ENCODE measurements around the gene UNC45A. TPM values are rescaled to one million over a fixed set of nuclear protein-coding genes. Genes with fewer than 3 reads are reported as not detected.

UNC45A gene
- total and polyA plus RNA-seq, 2 of the 8 experiments (the other 6 are each of a cell fraction or from before 2014, with no cell fraction given): 74.1 to 84.2 TPM

GRCh38 chr15:90924375-90924774 is 10.7 kb upstream of the UNC45A start:
- no peaks in the 10 kb centered on the region; a peak in 1 of 7 replicates for H3K27me3 ChIP-seq (replicated peaks in 1 of 4; ENCODE audit: control insufficient read depth in 3 of 4, extremely low read depth in 1 of 4, insufficient read depth in 3 of 4, low read length in 3 of 4)
- no peak for FAIRE-seq
- TF ChIP-seq CHD1 (IDR thresholded peaks at IDR 0.05; ENCODE audit: low read depth, low read length) (no peak), CBX8 (IDR thresholded peaks at IDR 0.05; ENCODE audit: borderline replicate concordance, low read depth, low read length) (no peak), HDAC6 (IDR thresholded peaks at IDR 0.05; ENCODE audit: low read depth, low read length) (no peak), USF2 (IDR thresholded peaks at IDR 0.05; ENCODE audit: low read length) (no peak), JUN (IDR thresholded peaks at IDR 0.05; ENCODE audit: low read depth, low read length) (no peak), TAF1 (IDR thresholded peaks at IDR 0.05; ENCODE audit: low read depth, low read length) (no peak), GTF2F1 (IDR thresholded peaks at IDR 0.05; ENCODE audit: borderline replicate concordance, low read depth, low read length) (no peak), FOSL1 (IDR thresholded peaks at IDR 0.05; ENCODE audit: insufficient read depth, low read depth, low read length) (no peak), ASH2L (IDR thresholded peaks at IDR 0.05; ENCODE audit: low read length) (no peak), TAF7 (optimal IDR thresholded peaks at IDR 0.05; ENCODE audit: borderline replicate concordance, low read depth, low read length) (no peak), BACH1 (IDR thresholded peaks at IDR 0.05; ENCODE audit: low read length) (no peak), CBX5 (IDR thresholded peaks at IDR 0.05; ENCODE audit: low read depth, low read length) (no peak), SP4 (IDR thresholded peaks at IDR 0.05; ENCODE audit: low read length) (no peak), NRF1 (IDR thresholded peaks at IDR 0.05; ENCODE audit: low read depth, low read length) (no peak)

More at GRCh38 chr15:90924375-90924774, 10.7 kb upstream of the UNC45A start:
- Histone ChIP-seq H2BK120ac (replicated peaks; ENCODE audit: low read depth, low read length) (no peak overlapping the region), H2BK20ac (ENCODE audit: low read length) (no peak overlapping the region), H3K18ac (ENCODE audit: extremely low read depth, low read length) (no peak overlapping the region), H3K4me2 (ENCODE audit: insufficient read depth in 1 of 2, low read depth in 2 of 2, low read length in 2 of 2) (no peak overlapping the region), H3K36me3 (ENCODE audit: control insufficient read depth in 2 of 4, insufficient read depth in 4 of 4, low read length in 3 of 4) (no peaks in the 10 kb centered on the region; a peak in 2 of 8 replicates), H3K4me1 (replicated peaks in 1 of 4; ENCODE audit: control insufficient read depth in 3 of 4, insufficient read depth in 4 of 4, low read length in 3 of 4) (no peaks in the 10 kb centered on the region), H3K23ac (ENCODE audit: insufficient read length) (no peak overlapping the region), H3K79me2 (ENCODE audit: control insufficient read depth in 1 of 2, insufficient read depth in 2 of 2, low read length in 2 of 2) (no peaks in the 10 kb centered on the region), H3K27ac (ENCODE audit: low read depth, low read length) (no peak overlapping the region), H2AFZ (ENCODE audit: low read length) (no peak overlapping the region), H3K9me3 (ENCODE audit: insufficient read depth in 2 of 2, low read depth in 1 of 2, low read length in 1 of 2) (no peaks in the 10 kb centered on the region), H2BK5ac (ENCODE audit: low read depth, low read length) (no peak overlapping the region), H3K79me1 (ENCODE audit: low read depth, low read length) (no peaks in the 10 kb centered on the region), H4K8ac (ENCODE audit: extremely low read depth, insufficient read depth, low read length) (no peak overlapping the region), H3K9ac (replicated peaks in 1 of 4; ENCODE audit: extremely low read depth in 1 of 4, low read depth in 3 of 4, low read length in 3 of 4) (no peak overlapping the region; a peak in 1 of 7 replicates), H4K91ac (replicated peaks; ENCODE audit: insufficient read length, low read length) (no peak overlapping the region), H4K5ac (ENCODE audit: insufficient read length, low read depth, low read length) (no peak overlapping the region), H3K4ac (replicated peaks; ENCODE audit: insufficient read length, low read depth, low read length) (no peak overlapping the region), H3K4me3 (ENCODE audit: extremely low read depth in 1 of 4, insufficient read depth in 2 of 4, low read depth in 3 of 4, low read length in 4 of 4) (no peak overlapping the region), H4K20me1 (replicated peaks in 1 of 2; ENCODE audit: control insufficient read depth in 1 of 2, insufficient read depth in 2 of 2, low read length in 2 of 2) (peaks cover 0 to 1% of the 10 kb centered on the region in 2 experiments), H3K14ac (ENCODE audit: insufficient read length) (no peak overlapping the region), H2AK5ac (ENCODE audit: low read depth, low read length) (no peak overlapping the region), H2BK12ac (ENCODE audit: low read depth, low read length) (no peak overlapping the region), H2BK15ac (ENCODE audit: low read length) (0 out of 2 replicates have a peak overlapping the region, but pooled peaks have one; percentile 46), H3K23me2 (ENCODE audit: low read depth, low read length) (no peaks in the 10 kb centered on the region), H3K56ac (replicated peaks; ENCODE audit: insufficient read length, low read depth, low read length) (no peak overlapping the region)
- ChIA-PET CTCF (ENCODE audit: partially characterized antibody) (interaction anchor here (1.4 to 4.6 kb wide), 2 partner anchors 8 to 31 kb away, joined by 4 to 58 read pairs; partner anchors contain the start of genes HDDC3 and UNC45A), POLR2A (ENCODE audit: partially characterized antibody) (interaction anchor here (0.6 to 1.7 kb wide), 2 partner anchors 11 to 18 kb away, joined by 3 to 4 read pairs; partner anchors contain the start of gene UNC45A)
- WGBS, 2 experiments (ENCODE audit: extremely low coverage in 1 of 2, insufficient coverage in 1 of 2, insufficient read length in 1 of 2, insufficient replicate concordance in 2 of 2, low coverage in 1 of 2, low lambda C conversion rate in 2 of 2, missing lambda C conversion rate in 1 of 2): 92% methylated on average over 5 of the region's 5 CpGs; no CpG with 5 or more reads in 1 of the 2 experiments
- DNase-seq (ENCODE audit: low read depth in 1 of 2, low spot score in 2 of 2): no peak
